Activated CD4-positive, alpha-beta T cell treated with anti-CD3 and anti-CD28 coated beads, Interleukin-10, Interleukin-2, amounts not matched to agents 100 ng/mL and 50 ng/mL, durations not matched to agents 16 hours and 8 hours (primary cell): Measurements from ENCODE around the gene ELMO3.

ENCODE experiments used
- DNase-seq: peaks from one replicate; pipeline ENCODE4 v3.0.0-alpha.2; 2020

ELMO3 gene

DNA sequence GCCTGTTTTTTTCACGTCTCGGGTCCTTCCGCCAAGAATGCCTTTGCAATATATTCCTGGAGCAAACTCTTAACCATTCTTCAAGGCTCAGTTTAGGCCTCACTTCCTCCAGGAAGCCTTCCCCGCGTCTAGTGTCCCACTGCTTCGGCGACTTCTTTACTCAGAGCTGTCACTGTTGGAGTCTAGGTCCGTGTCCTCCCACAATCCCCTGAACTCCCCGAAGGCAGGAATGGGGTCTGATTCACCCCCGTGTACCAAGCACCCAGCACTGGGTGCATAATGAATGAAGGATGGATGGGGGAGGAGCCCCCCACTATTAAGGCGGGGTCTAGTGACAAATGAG lies 15.7 kb upstream of the ELMO3 start:
- no peak for DNase-seq

- DNase-seq: peak; percentile 98
Observed at GRCh38 chr16:67183627-67184452, 15.1 kb upstream of the ELMO3 start, which contains the start of gene MATCAP1. MATCAP1 (minus strand) TSS chr16:67183963; CDS start chr16:67180610, 3,353 bp downstream.

GRCh38 chr16:67184453-67184994 lies 14.4 kb upstream of the ELMO3 start:
- no peak for DNase-seq

- peak; percentile 88 for DNase-seq
Observed at GRCh38 chr16:67184995-67185650, 13.8 kb upstream of the ELMO3 start.

GRCh38 chr16:67185651-67186134 lies 13.2 kb upstream of the ELMO3 start:
- no peak for DNase-seq

GRCh38 chr16:67186550-67186950 lies 12.4 kb upstream of the ELMO3 start:
- no peak for DNase-seq

- no peak for DNase-seq
Observed at GRCh38 chr16:67187175-67187890, 11.6 kb upstream of the ELMO3 start.

GRCh38 chr16:67188323-67188722 lies 10.6 kb upstream of the ELMO3 start:
- no peak for DNase-seq

DNA sequence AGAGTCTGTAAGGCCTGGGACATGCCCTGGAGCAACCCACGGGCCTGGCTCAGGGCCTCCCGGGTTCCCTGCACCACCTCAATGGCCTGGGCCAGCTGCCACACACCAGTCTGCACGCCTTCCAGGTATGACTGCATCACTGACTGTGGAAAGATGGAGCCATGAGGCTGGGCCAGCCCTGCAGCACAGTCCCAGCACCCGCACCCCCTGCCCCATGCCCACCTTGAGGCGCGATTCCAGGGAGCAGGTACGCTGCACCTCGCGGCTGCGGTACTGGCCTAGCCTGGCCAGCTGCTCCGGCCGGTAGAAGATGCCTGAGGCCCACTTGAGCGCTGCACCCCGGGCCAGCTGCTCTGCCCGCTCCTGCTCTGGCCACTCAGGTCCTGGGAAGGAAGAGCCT lies 10.1 kb upstream of the ELMO3 start:
- no peak for DNase-seq

GRCh38 chr16:67190041-67190440 lies 8.9 kb upstream of the ELMO3 start, which contains the start of gene EXOC3L1:
EXOC3L1 (minus strand) TSS chr16:67190136; CDS start chr16:67189676, 460 bp downstream.
- no peak for DNase-seq

- DNase-seq: no peak
Observed at GRCh38 chr16:67190448-67191399, 8.2 kb upstream of the ELMO3 start.

- no peak for DNase-seq
Observed at GRCh38 chr16:67191411-67191994, 7.4 kb upstream of the ELMO3 start.

DNA sequence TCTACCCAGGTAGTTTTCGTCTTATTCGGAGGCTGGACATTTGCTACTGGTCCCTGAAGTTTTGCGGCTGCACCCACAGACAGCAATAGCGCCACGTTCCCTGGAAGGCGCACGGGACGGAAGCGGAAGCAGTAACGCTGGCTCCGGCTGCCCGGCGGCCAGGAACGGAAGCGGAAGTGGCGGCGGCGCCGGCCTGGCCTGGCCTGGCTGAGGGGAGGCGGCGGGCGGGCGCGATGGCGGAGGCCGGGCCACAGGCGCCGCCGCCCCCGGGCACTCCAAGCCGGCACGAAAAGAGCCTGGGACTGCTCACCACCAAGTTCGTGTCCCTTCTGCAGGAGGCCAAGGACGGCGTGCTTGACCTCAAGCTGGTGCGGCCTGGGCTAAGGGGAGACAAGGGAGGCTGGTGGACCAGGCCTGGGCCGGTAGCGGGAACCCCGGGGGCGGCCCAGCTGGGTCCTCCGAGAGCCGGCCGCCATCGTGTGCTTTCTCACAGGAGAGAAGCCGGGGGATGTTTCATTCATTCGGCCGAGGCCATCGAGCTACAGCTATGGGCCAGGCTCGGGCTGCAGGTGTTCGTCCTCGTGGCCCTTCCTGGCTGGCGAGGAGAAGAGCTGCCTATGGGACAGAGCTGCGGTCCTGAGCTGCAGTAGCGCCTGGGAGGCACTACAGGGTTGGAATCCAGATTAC lies 6.8 kb upstream of the ELMO3 start, which contains the start of gene E2F4:
TSS of gene E2F4 (plus strand) at position 161 of the 687 bp plus-strand sequence. CDS start at position 234, 73 bp downstream.
- peak; percentile 95 for DNase-seq

- no peak for DNase-seq
Observed at GRCh38 chr16:67192781-67193361, 6.1 kb upstream of the ELMO3 start.

DNA sequence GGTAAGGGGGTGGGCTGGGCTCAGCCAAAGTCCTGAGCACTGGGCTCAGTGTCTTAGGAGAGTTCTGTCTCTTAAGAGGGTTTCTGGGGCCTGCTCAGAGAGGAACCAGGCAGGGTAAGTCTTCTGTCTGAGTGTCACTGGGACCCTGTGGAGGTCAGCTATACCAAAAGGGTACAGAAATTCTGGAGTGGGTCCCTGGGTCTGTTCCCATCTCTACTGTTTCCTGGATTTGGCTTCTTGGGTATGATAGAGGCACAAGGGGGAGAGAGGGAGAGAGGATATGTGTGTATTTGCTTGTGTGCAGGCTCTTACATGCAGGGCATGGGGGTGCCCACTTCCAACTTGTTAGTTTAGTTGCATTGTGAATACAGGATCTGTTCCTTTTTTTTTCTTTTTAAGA lies 5.4 kb upstream of the ELMO3 start:
- DNase-seq: no peak

GRCh38 chr16:67194260-67194659 lies 4.7 kb upstream of the ELMO3 start:
- no peak for DNase-seq

- DNase-seq: no peak
Observed at GRCh38 chr16:67195676-67196075, 3.3 kb upstream of the ELMO3 start.

DNA sequence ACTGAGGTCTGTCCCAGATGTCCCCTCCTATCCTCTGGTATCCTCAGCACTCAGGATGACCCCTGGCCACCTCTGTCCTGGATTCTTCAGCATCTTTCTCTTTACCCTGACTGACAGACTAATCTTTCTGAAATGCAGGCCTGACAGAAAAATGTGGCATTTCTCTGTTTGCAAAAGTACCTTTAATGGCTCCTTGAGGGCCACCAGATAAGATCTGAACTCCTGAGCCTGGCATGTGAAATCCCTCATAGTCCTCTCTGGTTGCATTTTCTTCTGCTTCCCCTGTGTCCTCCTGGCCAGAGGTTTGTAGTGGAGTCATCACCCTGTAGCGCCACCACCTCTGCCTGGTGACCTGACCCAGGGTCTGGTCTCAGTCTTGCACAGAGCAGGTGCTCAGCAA lies 2.0 kb upstream of the ELMO3 start:
- no peak for DNase-seq

DNA sequence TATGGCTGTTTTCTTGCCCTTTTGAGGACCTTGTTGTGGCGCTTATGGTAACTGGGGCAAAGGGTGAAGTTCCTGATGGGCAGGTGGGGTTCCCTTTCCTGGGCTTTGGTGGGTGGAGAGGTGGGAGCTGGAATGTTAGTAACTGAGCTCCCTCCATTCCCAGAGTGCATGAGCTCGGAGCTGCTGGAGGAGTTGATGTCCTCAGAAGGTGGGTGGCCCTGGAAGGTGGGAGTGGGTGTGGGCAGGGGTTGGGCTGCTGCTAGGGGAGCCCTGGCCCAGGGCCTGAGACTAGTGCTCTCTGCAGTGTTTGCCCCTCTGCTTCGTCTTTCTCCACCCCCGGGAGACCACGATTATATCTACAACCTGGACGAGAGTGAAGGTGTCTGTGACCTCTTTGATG lies 1.2 kb upstream of the ELMO3 start:
- DNase-seq: no peak

DNA sequence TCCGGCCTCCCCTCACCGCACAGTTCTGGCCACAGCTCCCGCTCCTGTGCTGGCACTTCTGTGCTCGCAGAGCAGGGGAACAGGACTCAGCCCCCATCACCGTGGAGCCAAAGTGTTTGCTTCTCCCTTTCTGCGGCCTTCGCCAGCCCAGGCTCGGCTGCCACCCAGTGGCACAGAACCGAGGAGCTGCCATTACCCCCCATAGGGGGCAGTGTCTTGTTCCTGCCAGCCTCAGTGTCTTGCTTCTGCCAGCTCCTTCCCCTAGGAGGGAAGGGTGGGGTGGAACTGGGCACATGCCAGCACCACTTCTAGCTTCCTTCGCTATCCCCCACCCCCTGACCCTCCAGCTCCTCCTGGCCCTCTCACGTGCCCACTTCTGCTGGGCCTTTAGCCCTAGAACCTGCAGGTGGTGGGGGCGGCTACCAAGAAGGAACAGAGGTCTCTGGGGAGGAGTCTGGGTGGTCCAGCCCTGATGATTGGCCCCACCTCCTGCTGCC lies 645 bp upstream of the ELMO3 start:
- DNase-seq: peak; percentile 40
